ENCODE results near the gene RAB1A.

The RAB1A gene

DNA sequence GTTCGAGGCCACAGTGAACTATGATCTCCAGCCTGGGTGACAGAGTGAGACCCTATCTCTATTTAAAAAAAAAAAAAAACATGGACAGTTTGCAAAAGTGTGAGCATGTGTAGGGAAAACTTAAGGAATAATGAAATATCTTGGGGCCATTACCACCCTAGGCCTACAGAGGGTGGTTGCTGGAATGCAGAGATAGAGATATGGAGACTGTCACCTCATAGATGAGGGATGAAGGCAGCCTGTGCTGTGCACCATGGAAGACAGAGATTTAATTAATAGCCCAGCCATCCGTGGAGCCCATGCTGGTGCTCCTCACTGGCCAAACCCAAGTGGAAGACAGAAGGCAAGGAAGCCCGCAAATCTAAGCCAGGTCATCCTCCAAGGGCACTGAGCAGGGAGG lies 90.3 kb downstream of the RAB1A start:
- Histone ChIP-seq H3K27me3 (ENCODE audit: insufficient read depth, low read length, poor library complexity) (no peaks in the 10 kb centered on the region), H3K27ac (ENCODE audit: low read length) (no peak overlapping the region), H2AFZ (ENCODE audit: low read depth, low read length) (no peak overlapping the region), H4K20me1 (ENCODE audit: insufficient read depth, low read length) (no peaks in the 10 kb centered on the region), H3K4me3 (ENCODE audit: low read depth in 1 of 2, low read length in 2 of 2) (no peak overlapping the region), H3K36me3 (ENCODE audit: insufficient read depth, low read length) (peaks cover 3% of the 10 kb centered on the region; the same call in 1 of the 2 replicates), H3K4me1 (ENCODE audit: insufficient read depth, low read length) (peaks cover 6% of the 10 kb centered on the region), H3K9me3 (ENCODE audit: insufficient read depth, low read length, severe bottlenecking) (peaks cover 9% of the 10 kb centered on the region), H3K79me2 (ENCODE audit: insufficient read depth, low read length) (no peaks in the 10 kb centered on the region), H3K4me2 (ENCODE audit: insufficient read depth, low read length) (no peak overlapping the region), H3K9ac (ENCODE audit: low read depth, low read length) (no peak overlapping the region)
- ATAC-seq (ENCODE audit: insufficient read depth, low read depth) (no peak), DNase-seq (no peak)
- TF ChIP-seq, protein P1, sequence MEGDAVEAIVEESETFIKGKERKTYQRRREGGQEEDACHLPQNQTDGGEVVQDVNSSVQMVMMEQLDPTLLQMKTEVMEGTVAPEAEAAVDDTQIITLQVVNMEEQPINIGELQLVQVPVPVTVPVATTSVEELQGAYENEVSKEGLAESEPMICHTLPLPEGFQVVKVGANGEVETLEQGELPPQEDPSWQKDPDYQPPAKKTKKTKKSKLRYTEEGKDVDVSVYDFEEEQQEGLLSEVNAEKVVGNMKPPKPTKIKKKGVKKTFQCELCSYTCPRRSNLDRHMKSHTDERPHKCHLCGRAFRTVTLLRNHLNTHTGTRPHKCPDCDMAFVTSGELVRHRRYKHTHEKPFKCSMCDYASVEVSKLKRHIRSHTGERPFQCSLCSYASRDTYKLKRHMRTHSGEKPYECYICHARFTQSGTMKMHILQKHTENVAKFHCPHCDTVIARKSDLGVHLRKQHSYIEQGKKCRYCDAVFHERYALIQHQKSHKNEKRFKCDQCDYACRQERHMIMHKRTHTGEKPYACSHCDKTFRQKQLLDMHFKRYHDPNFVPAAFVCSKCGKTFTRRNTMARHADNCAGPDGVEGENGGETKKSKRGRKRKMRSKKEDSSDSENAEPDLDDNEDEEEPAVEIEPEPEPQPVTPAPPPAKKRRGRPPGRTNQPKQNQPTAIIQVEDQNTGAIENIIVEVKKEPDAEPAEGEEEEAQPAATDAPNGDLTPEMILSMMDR (IDR thresholded peaks at IDR 0.05; ENCODE audit: borderline replicate concordance, extremely low read depth, low read length, poor library complexity, severe bottlenecking) = no peak
- TF ChIP-seq EZH2 (IDR thresholded peaks at IDR 0.05; ENCODE audit: borderline replicate concordance, low read depth, low read length, severe bottlenecking) = no peak

DNA sequence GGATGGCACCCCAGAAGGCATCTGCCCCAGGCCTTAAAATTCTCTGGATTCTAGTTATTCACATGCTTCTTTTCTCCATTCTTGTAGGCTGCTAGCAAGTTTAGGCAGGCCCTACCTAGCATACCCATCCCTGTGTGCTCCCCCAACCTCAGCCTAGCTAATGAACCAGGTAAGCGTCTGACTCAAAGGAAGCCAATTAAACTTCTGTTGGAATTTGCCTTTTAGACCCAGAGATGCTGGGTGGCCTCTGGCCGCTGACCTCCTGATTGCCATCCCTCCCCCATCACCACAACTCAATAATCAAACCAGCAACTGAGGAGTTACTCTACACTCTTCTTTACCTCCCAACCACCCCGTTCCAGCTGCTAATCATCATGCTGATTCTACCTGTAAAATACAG lies 92.7 kb downstream of the RAB1A start:
- Histone ChIP-seq H3K4me1 (ENCODE audit: insufficient read depth, low read length) (peaks cover 6% of the 10 kb centered on the region), H3K27ac (ENCODE audit: low read length) (no peak overlapping the region), H3K4me2 (ENCODE audit: insufficient read depth, low read length) (no peak overlapping the region), H3K4me3 (ENCODE audit: low read depth in 1 of 2, low read length in 2 of 2) (no peak overlapping the region), H3K9me3 (ENCODE audit: insufficient read depth, low read length, severe bottlenecking) (no peaks in the 10 kb centered on the region), H4K20me1 (ENCODE audit: insufficient read depth, low read length) (no peaks in the 10 kb centered on the region), H2AFZ (ENCODE audit: low read depth, low read length) (no peak overlapping the region), H3K79me2 (ENCODE audit: insufficient read depth, low read length) (no peaks in the 10 kb centered on the region), H3K27me3 (ENCODE audit: insufficient read depth, low read length, poor library complexity) (no peaks in the 10 kb centered on the region), H3K36me3 (ENCODE audit: insufficient read depth, low read length) (no peaks in the 10 kb centered on the region), H3K9ac (ENCODE audit: low read depth, low read length) (no peak overlapping the region)
- DNase-seq (no peak), ATAC-seq (ENCODE audit: insufficient read depth, low read depth) (no peak)
- TF ChIP-seq, protein P1 (IDR thresholded peaks at IDR 0.05; ENCODE audit: borderline replicate concordance, extremely low read depth, low read length, poor library complexity, severe bottlenecking) = no peak
- TF ChIP-seq EZH2 (IDR thresholded peaks at IDR 0.05; ENCODE audit: borderline replicate concordance, low read depth, low read length, severe bottlenecking) = no peak

Data from DND-41 (cell line).